ENCODE data around the gene AGBL3. TPM values are rescaled to one million over a fixed set of nuclear protein-coding genes. Genes with fewer than 3 reads are reported as not detected.

AGBL3 gene
- total and polyA plus RNA-seq, 8 donors, result 0.91 to 4.4 (median 2.7) TPM

DNA sequence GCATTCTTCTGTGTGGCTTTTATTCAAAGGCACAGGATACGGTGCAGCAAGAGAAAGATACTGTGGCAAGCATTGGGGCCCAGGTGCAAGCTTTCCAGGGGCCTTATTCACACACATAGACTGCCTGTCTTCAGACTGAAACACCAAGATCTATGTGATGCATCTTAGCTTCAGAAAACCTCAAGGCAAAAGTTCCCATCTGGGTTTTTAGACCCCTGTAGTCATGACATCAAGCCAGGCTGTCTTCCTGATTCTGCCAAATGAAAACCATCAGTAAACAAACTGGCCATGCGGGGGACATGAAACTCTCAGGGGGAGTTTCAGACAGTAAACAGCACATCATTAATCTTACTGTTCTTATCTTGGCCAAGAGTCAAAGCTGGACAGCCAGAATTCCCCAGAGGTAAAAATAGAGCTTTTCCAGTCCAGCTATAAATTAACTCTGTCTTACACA is 9.8 kb downstream of the AGBL3 start:
- no peak for DNase-seq
- intact Hi-C loops (cut with DNase I), result loop anchor here in 1 of 3 donors (10.0 kb wide), 1 partner anchor 169 kb away; no protein-coding TSS in a partner anchor
- Histone ChIP-seq H3K9me3 (no peaks in the 10 kb centered on the region), H3K36me3 (no peaks in the 10 kb centered on the region), H3K27me3 (no peaks in the 10 kb centered on the region), H3K27ac (peak overlapping the region in 3 of 4 donors; percentile 10 to 57 (median 24)), H3K4me1 (peaks cover 15 to 35% (median 35%) of the 10 kb centered on the region in 3 donors), H3K4me3 (no peak overlapping the region)
- TF ChIP-seq, protein P1, sequence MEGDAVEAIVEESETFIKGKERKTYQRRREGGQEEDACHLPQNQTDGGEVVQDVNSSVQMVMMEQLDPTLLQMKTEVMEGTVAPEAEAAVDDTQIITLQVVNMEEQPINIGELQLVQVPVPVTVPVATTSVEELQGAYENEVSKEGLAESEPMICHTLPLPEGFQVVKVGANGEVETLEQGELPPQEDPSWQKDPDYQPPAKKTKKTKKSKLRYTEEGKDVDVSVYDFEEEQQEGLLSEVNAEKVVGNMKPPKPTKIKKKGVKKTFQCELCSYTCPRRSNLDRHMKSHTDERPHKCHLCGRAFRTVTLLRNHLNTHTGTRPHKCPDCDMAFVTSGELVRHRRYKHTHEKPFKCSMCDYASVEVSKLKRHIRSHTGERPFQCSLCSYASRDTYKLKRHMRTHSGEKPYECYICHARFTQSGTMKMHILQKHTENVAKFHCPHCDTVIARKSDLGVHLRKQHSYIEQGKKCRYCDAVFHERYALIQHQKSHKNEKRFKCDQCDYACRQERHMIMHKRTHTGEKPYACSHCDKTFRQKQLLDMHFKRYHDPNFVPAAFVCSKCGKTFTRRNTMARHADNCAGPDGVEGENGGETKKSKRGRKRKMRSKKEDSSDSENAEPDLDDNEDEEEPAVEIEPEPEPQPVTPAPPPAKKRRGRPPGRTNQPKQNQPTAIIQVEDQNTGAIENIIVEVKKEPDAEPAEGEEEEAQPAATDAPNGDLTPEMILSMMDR (IDR thresholded peaks at IDR 0.05), result no peak
- FAIRE-seq, result no peak
- peak in 3 of 4 donors; percentile 16 to 32 (median 16) for ATAC-seq
- WGBS, 2 donors, result 31 to 40% methylated on average over 2 of the region's 2 CpGs

DNA sequence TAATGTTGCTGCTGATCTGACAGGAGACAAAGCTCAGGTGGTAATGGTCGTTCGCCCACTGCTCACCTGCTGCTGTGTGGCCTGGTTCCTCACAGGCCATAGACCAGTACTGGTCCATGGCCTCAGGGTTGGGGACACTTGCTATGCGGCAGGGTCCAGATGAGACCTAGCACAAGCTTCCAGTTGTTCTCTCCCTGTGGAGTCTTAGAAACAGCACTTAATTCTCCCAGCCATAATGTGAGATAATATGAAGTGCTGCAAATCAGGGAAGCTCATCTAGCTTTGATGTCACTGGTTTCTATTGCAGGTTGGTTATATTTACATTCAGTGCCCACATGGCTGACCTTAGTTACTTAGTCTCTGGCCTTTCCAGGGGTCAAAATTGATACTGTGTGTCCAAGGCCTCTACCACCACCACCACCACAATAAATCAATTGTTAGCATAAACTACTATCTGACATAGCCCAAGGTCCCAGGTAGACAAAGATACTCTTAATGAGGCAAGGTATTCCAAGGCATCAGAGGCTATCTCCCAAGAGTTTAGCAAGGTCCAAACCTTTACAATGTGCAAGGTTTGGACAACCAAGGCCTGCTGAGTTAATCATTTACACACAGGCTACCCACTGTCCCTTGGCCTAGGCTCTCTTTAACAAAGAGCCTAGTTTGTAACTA is 11.0 kb downstream of the AGBL3 start:
- H3K4me3 ChIP-seq, result no peak overlapping the region
- H3K27ac ChIP-seq, result peak overlapping the region in 2 of 4 donors; percentile 13 to 44
- peaks cover 15 to 24% (median 23%) of the 10 kb centered on the region in 3 donors for H3K4me1 ChIP-seq
- no peaks in the 10 kb centered on the region for H3K36me3 ChIP-seq
- no peak for DNase-seq
- no peaks in the 10 kb centered on the region for H3K27me3 ChIP-seq
- peak in 2 of 4 donors; percentile 49 to 57 for ATAC-seq
- no peaks in the 10 kb centered on the region for H3K9me3 ChIP-seq
- FAIRE-seq, result no peak
- WGBS, 2 donors, result 81 to 82% methylated on average over 3 of the region's 3 CpGs
- TF ChIP-seq, protein P1 (IDR thresholded peaks at IDR 0.05), result no peak
- intact Hi-C loops (cut with DNase I), result loop anchor here in 1 of 3 donors (10.0 kb wide), 1 partner anchor 167 kb away; no protein-coding TSS in a partner anchor

DNA sequence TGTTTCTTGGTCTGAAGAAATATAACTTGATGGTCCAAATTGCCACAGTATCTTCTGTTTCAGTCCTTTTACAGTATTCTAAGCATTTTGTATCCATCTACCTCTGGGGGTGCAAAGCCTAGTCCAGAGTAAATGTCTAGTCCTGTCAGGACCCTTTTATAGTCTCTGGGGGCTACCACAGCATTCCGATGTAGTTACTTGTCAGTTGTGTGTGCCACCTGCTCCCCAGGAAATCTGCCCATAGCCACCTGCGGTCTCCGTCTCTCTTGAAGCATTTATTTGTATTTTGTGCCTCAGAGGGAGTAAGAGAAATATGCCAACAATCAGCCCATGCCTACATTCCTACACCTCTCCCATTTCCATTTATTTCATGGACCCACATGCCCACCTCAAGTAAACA is 12.8 kb downstream of the AGBL3 start:
- Histone ChIP-seq H3K27ac (no peak overlapping the region), H3K27me3 (no peaks in the 10 kb centered on the region), H3K9me3 (no peaks in the 10 kb centered on the region), H3K4me1 (peaks cover 7 to 16% (median 9%) of the 10 kb centered on the region in 3 donors), H3K36me3 (no peaks in the 10 kb centered on the region), H3K4me3 (no peak overlapping the region)
- WGBS, 2 donors, result 96 to 100% methylated on average over 3 of the region's 3 CpGs
- no peak for ATAC-seq
- no peak for DNase-seq
- TF ChIP-seq, protein P1 (IDR thresholded peaks at IDR 0.05), result no peak
- intact Hi-C loops (cut with DNase I), result loop anchor here in 1 of 3 donors (10.0 kb wide), 1 partner anchor 166 kb away; no protein-coding TSS in a partner anchor
- no peak for FAIRE-seq

DNA sequence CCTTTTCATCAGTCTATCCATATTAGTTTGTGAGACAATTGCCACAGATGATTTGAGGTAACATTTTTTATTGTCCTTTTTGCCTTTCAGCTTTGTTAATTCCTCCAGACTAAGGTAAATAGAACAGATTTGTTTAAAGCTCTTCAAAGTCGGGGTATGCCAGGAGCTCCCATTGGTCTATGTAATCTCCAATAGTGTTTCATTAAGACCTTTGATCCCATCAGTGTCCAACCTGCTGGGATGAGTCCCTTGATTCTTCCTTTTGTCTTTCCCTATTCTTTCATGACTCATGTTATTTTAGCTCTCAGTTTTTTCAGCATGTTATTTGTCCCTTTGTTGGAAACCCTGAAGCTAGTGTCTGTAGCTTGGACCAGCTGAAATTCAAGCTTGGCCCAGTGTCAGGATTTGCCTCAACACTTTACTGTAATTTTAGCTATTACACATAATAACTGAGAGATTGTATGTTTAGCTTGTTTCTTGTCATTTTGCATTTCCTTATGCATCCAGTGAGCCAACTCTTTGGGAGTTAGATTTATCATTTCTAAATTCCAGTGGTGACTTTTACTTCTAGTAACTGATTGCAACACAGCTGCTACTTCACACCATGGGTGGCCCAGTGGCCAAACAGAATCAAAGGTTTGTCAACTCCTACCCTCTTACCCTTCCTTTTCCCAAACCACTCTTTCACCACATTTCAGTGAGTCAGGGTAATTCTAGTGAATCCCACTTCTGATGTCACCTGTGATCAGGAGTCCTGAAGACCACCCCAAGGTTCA is 15.3 kb downstream of the AGBL3 start:
- Histone ChIP-seq H3K4me1 (peaks cover 7 to 10% (median 9%) of the 10 kb centered on the region in 3 donors), H3K4me3 (no peak overlapping the region), H3K36me3 (no peaks in the 10 kb centered on the region), H3K27ac (no peak overlapping the region), H3K27me3 (no peaks in the 10 kb centered on the region), H3K9me3 (no peaks in the 10 kb centered on the region)
- FAIRE-seq (no peak), DNase-seq (no peak), ATAC-seq (peak in 1 of 4 donors; percentile 35)
- intact Hi-C loops (cut with DNase I), result no loop called here
- WGBS, 2 donors, result 76 to 88% methylated on average over 1 of the region's 1 CpG
- TF ChIP-seq, protein P1 (IDR thresholded peaks at IDR 0.05), result no peak

Data from pancreas (tissue), 10 donors.